NCI-H2196 (cell line): ENCODE data around the gene ZNF862.
"Not testable (repeated sequence)": the region's sequence is repeated elsewhere in the genome, so short reads cannot be mapped to it uniquely, and the experiment has no call there.

Source experiments
- DNase-seq: peaks from one replicate; lab custom pipeline; 2025; ENCODE audit not compliant: unreplicated experiment; lab: John Stamatoyannopoulos, UW

The ZNF862 gene

DNA sequence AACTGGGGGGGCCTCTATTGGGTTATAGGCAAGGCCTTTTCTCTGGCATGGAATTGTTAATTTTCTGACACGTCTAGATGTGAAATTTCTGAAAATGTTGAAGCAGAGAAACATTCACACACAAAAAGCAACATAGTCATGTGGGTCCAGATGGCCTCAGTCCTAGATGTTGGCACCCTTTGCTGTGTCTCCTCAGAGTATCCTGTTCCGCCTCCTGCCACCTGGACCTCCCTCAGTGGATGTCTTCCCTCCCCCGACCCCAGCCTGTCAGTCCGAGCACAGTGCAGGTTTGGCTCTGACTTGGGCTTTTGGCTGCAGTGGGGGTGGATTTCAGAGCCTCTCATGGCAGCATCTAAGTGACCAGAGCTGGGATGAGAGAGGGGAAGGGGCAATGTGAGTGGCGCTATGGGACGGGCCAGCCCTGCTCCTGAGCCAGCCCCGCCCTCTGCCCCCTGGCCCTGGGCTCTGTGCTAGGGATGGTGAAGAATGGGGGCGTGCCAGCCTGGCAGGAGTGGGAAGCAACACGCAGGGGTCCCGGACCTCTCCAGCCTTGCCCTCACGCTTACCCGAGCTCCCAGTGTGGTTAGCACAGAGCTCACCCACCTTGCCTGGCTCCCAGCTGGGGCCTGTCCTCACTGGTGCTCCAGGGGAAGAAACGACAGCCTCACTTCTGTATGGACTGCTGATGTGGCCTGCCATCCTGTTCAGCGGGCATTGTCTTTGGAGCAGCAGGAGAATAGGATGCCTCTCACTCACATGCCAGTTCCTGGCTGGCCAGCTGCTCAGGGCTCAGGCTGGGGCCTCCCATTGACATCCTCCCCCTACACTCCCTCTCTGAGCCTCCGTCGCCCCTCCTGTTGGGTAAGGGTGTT, 41.8 kb downstream of the ZNF862 start:
- DNase-seq: no peak

DNA sequence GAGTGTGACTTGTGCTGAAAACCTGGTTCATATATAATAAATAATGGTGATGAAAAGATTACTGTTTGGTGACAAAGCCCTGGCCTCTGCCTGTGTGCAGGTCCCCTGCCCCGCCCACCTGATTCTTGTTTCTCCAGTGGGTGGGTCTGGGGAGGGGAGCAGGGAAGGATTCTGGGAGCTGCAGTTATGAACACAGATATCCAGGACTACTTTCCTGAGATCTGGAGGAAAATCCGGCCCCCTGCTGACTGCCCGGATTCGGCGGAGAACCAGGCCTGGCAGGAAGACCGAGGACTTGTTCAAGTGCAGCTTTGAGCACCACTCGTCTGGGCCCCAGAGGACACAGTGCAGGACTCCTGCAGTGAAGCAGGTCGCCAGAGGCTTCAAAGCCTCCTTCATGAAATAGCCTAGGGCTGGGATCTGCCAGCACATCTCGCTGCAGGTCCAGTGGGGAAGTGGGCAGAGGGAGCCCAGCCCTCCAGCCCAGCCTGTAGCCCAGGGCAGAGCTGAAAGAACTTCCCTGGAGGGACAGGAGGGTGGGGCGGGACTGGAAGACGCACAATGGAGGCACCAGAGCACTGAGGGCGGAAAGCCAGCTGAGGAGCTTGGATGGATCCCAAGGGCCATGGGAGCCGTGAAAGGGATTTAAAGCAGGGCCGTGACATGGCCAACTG, 42.6 kb downstream of the ZNF862 start:
- DNase-seq: no peak

DNA sequence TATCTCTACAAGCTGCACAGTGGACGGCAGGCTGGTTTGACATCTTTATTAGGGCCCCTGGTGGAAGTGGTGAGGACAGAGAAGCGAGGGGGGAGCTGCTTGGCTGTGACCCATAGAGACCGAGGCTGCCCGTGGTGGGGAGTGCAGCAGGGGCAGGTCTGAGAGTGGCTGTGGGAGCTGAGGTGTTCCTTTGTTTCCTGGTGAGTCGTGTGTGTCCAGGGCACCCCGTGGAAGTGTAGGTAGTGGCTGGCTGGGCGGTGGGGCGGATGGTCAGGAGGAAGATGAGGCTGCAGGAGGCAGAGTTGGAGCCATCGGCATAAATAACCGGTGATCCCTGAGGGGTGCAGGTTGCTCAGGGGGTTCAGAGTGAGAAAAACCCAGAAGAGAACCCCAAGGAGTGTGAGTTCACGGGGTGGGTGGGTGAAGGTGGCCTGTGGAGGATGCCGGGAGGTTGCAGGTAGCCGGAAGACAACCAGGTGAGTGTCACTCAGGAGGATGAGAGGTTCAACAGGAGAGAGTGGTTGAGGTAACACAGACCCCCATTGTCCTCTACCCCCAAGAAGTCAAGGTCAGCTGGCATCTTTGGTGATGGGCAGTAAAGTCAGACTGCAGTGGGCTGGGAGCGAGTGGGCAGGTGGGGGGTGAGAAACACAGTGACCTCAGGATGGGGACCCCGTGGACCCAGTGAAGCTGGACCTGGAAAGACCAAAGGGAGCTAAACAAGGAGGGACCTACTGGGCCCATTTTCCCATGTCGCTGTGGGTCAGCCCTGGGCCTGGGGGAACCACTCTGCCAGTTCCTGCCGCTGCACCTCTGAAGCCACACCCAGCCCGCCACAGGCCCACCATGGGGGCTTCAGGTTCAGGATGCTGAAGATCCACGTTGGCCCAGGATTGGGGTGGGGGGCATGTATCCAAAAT, 43.4 kb downstream of the ZNF862 start:
- DNase-seq: no peak

DNA sequence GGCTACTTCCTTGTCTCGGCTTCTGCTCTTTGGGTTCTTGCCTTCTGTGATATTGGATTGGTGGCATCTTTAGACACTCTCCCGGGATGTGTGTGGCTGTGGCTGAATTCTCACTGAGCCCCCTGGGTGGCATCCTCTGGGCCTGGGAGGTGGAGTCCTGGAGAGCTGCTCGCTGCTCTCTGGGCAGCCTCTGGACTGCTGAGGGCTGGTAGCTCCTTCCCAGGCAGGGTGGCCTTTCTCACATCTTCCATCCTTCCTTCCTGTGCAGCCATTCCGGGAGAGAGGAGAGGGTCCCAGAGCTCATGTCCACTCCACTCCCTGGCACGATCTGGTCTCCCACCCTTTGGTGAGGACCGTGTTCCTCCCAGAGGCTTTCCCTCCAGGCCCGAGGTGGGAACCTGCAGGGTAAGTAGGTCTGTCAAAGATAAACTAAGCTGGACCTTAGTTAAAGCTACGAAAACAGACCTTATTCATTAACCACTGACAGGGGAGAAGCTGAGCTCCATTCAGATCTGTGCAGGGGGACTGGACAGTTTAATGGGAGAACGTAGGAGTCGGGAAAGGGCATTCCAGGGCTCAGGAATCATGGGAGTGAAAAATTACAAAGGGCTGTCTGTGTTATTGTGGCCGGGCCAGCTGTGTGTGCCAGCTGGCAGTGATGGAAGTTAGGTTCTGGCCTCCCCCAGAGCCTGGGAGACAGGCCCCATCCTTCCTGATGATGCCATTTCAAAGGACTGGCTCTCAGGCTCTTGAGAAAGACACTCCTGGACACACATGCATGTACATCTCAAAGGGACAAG, 44.3 kb downstream of the ZNF862 start:
- no peak for DNase-seq

DNA sequence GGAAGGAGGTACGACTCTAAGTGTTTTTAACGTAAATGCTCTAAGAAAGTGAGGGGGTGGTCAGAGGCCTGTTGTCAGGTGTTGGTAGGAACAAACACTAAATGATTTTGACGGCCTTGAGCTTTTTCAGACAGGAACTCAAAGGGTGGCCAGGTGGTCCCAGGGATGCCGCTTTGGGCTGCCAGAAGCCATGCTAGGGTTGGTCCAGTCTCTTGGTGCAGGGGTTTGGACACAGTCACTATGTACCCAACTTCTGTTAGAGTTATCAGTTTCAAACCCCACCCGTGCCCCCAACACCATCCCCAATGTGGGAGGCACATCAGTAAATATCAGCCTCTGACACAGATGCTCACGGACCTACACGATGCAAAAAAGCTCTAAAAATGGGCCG, 44.9 kb downstream of the ZNF862 start:
- DNase-seq: no peak

DNA sequence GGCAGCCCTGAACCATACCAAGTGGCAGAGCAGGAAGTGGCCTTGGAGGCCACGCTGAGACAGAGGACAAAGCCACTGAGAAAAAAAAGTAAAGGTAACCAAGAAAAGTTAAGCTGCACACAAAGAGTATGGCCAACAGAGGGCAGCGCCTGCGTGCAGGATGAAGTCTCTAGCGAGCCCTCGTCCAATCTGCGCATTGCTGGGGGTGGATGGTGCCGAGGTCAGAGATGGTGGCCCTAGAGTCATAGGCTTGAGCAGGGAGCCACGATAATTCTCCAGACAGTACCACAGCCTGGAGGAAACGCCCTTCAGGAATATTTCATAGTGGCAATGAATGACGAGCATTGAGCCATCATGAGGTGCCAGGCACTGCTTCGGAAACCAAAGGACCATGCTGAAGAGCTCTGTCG, 45.3 kb downstream of the ZNF862 start:
- DNase-seq: peak; percentile 76

DNA sequence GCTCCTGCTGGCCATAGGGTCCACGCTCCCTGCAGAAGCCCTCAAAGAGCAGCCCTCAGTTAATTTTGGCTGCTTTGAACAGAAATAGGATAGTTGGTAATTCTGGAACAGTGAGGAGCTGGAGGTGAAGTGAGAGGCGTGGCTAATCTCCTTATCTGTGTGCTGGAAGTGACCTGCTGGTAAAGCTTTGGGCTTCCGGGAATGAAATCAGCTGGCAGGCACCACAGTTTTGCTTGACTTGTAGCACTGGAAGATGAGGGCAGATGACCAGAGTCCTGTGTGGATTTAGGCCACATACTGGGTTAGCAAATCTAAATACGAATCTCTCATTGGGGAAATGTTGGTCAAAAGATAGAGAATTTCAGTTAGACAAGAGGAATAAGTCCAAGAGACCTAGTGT, 45.8 kb downstream of the ZNF862 start:
- no peak for DNase-seq

DNA sequence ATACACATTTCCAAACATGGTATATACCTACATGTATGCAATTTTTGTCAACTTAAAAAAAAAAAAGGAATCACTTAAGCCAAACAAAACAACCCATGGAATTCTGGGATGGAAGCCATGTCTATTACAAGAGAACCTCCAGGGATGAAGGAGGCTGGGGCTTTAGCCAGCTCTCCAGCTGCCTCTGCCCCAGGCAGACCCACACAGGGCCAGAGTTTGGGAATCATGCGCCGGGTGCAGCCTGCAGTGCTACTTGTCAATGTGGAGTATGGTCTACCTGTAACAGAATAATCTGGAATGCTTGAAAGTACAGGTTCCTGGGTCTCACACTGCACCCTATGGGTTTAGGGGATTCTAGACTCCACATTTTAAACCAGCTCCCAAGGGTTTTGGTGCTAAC, 46.4 kb downstream of the ZNF862 start:
- DNase-seq: no peak

DNA sequence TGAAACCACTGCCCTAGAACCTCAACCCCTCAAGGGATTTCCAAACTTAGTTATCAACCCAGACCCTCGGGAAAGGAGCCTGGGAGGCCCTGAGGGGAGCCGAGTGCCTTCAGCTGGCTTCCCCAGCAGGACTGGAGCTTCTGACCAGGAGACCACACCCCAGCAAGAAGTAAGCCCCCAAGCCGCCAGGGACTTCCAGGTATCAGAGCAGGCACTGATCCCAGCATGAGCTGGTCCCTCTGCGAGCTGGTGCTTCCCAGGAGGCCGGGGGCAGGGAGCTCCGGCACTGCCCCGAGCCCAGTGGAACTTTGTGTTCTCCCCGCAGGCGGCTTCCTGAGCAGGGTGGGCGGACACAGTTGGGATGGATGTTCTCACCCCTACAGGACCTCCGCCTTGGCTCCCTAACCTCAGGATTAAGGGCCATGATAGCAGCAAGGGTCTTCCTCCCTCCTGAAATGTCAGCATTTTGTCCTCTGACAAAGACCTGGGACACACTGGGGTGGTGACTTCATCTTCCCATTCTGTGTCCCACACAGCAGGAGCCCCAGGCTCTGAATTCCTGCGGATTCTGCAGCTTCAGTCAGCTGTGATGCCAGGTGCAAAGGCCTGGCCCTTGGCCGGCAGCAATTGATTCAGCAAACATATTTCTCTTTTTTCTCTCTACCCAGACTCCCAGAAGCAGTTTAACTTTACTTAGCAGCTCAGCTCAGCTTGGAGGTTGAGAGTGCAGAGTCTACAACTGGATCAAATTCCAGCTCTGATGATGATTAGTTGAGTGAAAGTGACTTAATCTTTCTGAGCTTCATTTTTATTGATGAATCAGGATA, 47.2 kb downstream of the ZNF862 start:
- no peak for DNase-seq

DNA sequence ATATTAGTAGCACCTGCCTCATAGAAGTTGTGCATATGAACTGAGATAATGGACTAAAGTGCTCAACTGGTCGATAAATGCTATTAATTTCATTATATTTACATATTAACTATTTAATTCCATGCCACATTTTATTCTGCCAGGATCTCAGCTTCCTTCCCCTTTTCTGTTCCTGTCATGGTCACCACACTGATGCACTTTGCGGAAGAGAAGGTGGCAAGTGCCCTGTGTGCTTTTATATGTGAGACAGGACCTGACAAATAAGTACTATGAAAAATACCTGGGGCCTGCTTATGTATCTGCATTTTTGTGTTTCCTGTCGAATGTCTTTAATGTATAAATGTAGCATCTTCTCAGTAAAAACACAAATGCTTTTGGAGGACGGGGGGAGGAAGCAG, 47.8 kb downstream of the ZNF862 start:
- no peak for DNase-seq

DNA sequence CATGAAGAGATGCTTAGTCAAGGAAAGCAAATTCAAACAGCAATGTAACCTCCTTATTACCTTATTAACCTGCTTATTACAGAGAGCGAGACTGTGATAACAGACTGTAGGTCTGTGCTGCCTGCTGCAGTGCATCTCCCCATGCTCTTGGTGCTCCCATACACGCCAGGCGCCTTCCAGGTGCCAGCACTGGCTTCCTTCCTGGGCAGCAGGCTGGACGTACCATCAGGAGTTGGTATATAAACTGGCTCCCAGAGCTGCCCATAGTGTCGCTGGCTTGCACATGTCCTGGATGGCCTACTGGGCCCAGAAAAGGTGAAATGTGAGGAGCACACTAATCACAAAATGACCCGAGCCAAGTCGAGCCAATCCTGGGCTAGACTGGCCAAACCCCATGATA, 49.1 kb downstream of the ZNF862 start:
- no peak for DNase-seq

DNA sequence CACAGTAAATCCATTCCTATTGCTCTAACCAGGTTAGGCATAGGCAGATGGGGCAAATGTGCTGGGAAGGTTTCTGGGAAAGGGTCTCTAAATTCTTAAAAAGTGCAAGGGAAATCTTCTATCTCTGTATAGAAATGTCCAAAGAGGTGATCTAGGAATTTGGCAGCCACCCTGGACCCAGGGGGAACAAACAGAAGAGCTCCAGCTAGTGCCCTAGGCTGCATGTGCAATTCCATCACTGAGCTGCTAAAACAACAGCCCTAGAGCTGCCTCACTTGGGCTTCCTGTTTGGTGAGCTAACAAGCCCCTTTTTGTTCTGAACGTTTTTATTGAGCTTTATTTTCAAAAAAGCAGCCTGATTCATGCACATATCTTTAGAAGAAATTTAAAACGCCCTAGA, 52.5 kb downstream of the ZNF862 start:
- DNase-seq: not testable (repeated sequence)

DNA sequence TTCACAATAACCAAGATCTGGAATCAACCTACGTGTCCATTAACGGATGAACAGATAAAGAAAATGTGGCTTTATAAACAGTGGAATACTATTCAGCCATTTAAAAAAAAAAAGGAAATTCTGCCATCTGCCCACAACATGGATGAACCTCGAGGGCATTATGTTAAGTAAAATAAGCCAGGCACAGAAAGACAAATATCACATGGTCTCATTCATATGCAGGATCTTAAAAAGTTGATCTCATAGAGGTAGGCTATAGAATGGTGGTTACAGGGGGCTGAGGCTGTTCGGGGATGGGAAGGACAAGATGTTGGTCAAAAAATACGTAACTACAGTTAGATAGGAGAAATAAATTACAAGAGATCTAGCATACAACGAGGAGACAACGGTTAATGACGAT, 56.8 kb downstream of the ZNF862 start:
- DNase-seq: not testable (repeated sequence)

DNA sequence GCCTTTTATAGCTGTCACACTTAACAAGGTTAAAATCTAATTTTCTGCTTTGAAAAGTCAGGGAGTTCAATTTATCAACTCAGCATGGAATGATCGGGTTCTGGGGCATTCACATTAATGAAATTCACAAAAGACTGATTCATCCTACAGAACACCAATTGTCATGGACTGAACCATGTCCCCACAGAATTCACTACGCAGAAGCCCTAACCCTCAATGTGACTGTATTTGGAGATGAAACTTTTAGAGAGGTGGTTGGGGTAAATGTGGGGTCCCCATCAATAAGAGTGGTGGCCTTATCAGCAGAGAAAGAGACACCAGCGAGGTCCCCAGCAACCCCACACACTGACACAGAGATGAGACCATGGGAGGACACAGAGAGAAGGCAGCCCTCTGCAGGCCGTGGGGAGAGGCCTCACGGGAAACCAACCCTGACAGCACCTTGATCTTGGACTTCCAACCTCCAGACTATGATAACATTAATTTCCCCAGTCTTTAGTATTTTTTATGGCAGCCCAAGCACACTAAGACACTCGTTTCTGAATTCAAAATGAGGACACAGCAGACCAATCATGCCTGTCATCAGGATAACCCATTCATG, 69.7 kb downstream of the ZNF862 start:
- DNase-seq: not testable (repeated sequence)

DNA sequence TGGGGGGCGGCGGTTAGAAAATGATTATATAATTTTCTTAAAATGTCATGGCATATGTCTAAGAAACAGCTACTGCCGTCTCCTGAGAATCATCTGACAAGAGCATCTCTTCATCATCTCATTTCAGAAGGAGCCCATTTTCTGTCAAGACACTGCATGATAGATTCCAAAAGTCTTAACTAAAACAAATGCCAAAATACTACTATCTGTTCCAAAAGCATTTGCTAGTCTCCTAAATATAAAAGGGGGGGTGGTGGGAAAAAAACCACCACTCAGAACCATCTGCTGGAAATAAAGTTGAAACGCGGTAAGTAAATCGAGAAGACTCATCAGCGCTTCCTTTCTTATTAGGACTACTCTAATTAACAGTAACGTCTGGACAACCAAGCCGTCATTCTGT, 72.0 kb downstream of the ZNF862 start:
- DNase-seq: not testable (repeated sequence)

DNA sequence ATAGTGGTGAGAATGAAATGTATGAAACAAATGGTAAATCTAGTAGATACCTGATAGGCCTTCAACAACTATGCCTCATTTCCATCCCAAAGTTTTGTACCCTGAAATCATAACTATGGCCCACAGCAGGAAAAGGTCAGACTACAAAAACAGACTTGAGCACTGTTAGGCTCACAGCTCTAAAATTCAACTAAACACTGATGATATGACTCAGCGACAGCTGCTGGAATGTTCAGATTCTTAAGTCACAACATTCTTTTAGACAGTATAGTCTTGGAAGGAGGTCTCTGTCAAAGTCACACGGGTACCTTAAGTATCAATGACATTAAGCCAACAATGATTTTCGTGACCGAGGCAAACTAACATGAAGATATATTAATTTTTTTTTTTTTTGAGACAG, 74.0 kb downstream of the ZNF862 start:
- not testable (repeated sequence) for DNase-seq
